ENCODE data around the gene TNFRSF14.

Gene TNFRSF14

DNA sequence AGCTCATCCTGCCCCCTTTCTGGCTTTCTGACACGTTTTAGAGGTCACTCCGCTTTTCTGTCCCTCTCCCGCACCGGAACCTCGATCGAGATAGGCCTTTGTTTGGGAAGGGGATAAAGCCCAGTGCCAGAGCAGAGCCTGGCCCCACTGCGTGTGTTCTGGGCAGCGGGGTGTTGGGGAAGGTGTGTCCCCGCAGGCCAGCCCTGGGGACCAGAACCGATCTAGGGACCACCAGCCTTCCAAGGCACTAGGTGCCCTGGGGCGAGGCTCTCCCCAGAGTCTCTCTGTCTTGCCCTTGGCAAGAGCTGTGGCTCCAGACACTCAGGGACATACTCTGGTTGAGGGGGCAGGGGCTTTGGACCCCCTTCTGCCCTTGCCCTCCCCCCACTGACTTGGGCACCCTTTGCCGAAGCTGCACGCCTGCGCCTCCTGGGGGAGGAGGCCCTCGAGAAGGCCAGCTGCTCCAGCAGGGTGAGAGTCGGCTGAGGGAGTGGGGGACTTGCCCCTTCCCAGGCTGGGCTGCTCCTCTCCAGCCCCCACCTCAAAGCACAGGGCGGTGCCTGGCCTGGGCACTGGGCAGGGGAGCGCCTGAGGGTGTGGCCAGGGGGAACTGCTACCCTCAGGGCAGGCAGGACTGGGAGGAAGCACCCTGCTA lies 46.8 kb downstream of the TNFRSF14 start:
- no peak for DNase-seq (ENCODE audit: low read depth)

DNA sequence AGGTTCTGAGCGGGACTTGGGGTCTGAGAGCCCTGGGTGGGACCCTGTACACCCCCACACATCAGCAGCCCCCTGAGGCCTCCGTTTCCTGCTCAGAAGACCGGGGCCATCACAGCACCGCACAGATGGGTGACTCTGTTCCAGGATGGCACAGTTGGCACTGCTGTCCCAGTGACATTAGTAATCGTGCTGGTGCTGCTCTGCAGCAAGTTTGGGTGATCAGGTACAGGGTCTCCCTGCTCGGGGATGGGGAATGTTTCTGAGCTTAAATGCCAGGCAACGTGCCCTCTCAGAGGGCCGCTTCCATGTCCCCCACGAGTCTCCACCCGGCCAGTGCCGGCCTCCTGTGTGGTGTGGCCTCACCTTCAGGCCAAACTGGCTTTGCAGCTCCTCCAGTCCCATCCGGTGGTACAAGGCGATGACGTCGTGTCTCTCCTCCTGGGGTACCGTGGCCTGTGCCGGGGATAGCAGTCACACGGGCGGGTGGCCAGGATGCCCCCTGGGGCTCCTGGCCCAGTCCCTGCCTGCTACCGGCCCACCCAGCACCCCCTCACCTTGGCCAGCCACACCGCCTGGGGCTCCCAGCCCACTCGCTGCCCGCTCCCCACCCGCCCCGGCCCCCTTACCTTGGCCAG lies 47.5 kb downstream of the TNFRSF14 start:
- no peak for DNase-seq (ENCODE audit: low read depth)

DNA sequence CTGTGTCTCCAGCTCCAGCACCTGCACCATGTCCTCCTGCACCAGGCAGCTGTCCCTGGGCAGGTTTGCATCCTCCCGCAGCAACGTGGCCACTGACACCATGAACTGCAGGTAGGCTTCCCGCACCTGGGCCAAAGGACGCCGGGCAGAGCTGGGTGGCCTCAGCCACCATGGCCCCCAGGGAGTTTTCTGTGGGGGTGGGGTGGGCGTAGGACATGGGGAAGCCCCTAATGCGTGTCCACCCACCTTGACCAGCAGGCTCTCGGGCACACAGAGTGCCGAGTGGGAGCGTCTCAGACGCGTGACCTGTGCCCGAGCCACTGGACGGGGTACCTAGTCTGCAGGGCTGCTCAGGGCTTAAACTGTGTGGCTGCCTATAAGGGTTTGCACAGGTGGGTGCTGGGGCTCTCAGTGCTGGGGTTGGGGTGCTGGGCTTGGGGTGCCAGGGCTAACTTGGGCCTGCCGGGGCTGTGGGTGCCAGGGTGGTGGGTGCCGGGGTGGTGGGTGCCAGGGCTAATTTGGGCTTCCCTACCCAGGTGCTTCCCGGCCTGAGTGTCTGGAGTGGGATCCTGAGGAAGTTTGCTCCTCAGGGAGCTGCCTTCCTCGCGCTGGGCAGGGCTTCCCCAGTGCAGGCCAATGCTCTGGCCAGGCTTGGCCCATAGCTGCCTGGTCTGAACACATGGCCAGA lies 48.1 kb downstream of the TNFRSF14 start:
- no peak for DNase-seq (ENCODE audit: low read depth)

DNA sequence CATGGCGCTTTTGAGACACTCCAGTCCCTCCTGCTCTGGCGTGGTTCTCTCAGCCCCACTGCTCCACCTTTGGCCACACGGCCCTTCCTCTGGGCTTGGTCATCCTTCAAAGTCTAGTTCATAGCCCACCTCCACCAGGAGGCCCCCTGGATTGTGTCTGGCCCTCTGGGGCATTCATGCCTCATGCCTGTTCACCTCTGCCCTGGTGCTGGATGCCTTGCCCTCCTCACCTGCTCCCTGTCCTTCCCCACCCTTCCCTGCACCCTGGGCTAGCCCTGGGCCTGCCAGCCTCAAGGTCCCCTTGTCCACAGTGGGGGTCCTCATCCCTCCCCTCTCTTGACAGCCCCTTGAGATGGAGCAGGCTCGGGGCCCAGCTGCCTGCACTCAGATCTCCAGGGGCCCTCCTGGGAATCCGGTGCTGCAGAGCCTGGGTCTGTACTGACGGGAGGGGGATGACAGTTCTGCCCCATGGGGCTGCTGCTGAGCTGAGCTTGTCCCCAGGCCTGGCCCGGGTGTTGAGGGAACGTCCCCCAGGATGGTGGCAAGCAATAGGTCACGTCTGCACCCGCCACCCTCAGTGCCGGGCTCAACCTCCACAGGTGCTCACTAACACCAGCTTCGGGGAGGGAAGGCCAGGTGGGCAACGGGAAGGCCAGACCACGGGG lies 48.8 kb downstream of the TNFRSF14 start:
- DNase-seq (ENCODE audit: low read depth) = no peak

DNA sequence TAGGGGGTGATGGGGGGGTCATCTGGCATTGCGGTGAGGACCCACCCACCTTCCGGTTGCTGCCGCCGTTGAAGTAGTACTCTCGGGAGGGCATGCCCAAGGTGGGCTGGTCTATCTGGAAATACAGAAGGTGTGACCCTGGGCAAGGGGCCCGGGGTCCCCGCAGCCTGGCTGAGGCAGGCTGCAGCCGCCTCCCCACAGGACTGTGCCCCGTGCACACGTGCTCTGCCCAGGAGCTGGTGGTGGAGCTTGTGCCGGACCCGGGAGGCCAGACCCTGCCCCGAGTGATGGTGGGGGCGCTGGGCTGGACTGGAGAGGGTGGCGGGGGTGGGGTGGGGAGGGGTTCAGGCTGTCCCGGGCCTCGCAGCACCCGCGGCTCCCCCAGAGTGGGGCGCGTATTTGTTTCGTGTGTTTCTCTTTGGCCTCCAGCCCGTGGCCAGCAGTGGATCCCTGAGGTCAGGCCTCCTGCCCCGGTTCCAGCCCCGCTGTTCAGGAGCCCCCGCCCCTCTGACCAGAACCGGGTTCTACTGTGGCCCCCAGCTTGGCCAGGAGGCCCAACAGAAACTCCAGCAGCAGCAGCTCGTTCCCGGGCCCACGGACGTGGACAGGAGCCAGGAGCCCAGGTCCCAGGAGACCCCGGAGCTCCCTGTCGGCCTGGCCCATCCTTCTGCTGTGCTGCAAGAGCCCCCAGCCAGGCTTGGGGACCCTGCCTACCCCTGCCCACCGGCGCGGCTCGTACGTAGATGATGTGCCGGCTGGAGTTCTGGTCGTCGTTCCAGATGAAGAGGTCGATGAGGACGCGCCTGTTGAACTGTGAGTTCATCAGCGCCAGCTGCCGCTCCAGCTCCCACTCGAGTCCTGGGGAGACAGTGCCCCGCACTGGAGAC lies 49.6 kb downstream of the TNFRSF14 start:
- DNase-seq (ENCODE audit: low read depth) = no peak

DNA sequence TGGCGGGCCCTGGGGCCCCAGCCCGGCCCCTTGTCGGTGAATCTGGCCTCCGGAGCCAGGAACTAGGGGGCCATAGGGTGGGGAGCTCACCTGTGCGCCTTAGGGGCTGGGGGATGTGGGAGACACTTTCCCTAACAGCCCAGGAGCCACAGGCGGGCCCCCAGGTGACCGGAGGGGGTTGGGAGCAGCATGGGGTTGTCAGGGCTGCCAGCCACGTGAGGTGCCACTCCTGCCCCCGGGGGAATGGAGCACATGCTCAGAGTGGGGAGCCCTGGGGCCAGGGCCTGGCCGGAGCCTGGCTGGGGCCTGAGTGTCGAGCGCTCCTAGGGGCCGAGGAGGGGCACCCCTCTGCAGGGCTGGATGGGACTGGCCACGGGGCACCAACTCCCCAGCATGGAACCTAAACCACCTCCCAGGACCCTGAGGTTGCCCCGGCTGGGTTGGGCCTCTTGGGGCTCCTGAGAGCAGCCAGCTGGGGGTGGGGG lies 50.3 kb downstream of the TNFRSF14 start:
- DNase-seq (ENCODE audit: low read depth) = no peak

DNA sequence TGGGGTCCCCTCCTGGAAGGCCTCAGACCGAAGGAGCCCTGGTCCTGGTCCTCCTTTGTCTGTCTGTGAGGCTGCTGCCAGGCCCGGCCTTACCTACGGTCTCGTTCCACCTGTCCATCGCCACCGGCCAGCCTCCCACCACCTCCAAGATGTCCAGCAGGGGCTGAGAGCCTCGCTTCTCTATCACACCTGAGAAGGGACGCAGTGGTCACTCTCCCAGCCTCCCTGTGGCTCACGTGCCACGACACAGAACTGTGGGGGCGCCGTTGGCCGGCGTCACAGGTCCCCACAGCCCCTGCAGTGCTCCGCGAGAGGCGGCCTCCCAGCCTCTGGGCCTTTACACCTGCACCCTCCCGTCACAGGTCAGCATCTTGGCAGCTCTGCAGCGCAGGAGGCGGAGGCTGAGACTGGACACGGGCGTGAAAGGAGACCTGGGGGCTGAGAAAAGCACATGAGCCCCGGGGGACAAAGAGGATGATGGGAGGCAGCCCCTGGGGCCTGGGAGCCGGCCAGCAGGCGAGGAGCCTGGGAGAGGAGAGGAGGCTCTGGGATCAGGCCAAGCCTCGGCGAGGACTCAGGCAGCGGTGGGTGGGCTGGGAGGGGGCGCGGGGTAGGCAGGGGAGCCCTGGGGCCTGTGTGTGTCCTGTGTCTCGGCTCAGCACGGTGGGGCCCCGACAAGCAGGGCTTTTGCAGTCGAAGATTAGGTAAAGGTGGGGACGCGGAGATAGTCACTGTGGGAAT lies 50.9 kb downstream of the TNFRSF14 start:
- no peak for DNase-seq (ENCODE audit: low read depth)

DNA sequence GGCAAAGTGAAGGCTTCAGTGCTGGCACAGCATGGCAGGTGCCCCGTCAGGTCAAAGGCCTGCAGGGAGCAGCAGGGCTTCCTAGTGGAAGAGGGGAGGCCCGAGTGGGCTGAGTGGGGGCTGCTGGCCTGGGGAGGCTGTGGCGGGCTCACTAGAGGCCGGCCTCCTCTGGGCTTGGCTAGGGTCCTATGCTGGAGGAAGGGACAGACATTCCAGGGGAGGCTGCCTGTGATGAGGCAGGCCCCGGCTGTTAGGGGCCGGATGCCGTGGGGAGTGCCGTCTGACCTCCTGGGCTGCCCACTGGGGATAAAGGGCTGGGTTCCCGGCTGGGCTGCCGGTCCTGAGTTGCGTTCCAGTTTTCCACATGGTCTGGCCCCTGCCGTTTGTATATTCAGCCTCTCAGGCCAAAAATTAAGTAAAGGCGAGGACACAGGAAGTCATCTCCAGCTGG lies 51.5 kb downstream of the TNFRSF14 start:
- no peak for DNase-seq (ENCODE audit: low read depth)

DNA sequence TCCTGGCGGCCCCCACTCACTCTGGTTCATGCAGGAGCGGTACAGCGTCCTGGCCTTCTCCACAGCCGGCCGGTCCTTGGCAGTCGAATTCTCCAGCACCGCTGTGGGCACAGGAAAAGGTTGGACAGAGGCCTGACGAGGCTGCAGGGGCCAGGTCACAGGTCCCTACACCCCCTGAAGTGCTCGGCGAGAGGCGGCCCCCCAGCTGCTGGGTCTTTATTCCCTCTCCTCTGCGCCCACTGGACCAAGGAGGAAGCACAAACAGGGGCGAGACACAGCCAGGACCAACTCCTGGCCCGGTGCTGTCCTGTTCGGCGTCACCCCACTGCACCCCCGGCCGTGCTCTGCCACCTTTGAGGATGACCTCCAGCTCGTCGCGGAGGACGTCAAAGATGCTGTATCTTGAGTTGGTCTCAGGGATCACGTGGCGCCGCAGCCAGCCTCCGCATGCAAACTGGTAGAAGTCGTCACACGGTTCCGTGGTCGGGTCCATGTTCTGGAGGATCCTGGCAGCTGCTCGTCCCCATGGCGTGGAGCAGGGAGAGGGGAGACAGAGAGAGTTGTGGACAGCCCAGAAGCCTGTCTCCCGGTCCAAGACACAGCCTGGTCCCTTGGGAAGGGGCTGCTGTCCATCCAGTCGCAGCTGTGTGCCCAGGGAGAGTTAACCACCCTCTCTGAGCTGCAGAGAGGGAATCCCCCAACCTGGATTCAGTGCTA lies 53.3 kb downstream of the TNFRSF14 start:
- no peak for DNase-seq (ENCODE audit: low read depth)

DNA sequence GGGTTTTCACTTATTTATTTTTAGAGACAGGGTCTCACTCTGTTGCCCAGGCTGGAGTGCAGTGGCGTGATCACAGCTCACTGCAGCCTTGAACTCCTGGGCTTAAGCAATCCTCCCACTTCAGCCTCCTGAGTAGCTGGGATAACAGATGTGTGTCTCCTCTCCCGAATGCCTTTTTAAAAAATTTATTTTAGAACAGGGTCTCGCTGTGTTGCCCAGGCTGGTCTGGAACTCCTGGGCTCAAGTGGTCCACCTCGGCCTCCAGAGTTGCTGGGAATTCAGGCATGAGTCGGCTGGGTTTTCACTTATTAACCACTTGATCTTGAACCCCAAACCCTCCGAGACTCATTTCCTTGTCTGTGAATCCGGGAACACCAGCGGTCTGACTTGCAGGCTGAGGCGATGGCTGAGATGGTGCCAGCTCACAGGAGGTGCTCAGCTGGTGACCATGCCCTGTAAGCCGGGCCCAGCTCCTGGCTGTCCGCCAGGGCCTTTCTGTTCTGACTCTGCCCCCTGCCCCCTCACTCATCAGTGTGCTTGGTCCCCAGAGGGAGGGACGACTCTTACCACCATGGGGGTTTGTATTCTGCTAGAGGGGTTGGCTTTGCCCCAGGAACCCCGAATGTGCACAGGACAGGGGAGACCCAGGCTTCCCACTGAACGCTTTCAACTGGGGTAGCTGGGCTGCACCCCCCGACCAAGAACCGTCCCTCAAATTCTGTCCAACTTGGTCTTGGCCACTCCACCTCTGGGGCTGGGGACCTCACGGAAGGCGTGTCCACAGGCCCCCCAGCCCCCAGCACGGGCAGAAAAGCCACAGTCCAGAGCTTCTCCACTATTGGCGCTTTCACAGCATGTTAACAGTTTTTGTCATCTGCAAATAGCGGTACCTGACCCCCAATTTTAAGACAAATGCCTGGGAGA lies 54.1 kb downstream of the TNFRSF14 start:
- DNase-seq (ENCODE audit: low read depth) = no peak

DNA sequence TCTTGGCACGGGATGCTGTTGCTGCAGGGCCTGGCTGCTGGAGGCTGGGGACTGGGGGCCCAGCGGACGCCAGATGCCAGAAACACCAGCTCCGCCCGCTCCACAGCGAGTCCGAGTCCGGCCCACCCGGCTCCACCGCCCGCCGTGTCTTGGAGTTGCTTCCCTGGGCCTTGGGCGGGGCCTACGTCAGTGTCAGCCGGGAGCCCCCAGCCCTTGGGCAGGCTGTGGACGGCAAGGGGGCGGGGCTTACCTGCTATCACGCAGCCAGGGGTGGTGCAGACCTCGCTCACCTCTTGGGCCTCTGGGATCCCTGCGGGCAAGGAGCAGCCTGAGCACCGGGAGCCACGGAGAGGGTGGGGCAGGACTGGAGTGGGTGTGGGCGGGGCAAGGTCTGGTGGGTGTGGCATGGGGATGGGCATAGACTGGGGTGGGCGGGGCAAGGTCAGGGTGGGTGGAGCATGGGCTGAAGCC lies 54.9 kb downstream of the TNFRSF14 start:
- DNase-seq (ENCODE audit: low read depth) = no peak

DNA sequence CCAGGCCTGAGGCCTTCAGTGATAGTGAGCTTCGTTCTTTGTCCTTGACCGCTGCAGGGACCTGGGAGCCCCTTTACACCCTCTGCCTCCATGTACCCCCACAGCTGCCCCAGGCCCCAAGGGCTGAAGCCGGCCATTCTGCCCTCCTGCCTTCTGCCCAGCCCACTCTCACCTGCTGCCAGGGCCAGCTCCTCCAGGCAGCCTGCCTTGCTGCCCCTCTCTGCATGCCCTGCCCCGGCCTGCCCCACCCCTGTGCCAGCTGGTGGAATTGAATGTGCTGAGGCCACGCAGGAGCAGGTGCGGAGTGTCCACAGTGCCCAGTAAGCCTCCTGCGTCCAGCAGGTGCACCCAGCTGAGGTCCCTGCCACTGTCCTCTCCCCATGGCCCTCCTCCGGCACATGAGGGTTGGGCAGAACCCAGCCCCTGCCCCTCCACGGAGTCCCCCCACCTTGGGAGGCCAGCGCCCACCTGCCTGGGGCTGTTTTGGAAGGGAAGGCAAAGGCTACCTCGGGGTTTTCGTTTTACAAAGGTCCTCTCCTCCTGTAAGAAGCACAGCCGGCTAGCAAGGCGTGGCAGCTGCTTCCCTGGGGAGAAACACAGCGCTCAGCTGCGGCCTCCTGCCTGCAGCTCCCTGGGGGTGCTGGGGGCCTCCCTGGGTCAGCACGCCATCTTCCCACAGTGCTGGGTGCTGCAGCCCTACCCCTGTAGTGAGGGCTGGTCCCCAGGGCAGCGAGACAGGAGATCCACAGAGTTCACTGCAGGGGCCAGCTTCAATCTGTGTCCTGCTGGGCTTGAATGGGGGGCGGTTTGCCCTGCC lies 55.7 kb downstream of the TNFRSF14 start:
- no peak for DNase-seq (ENCODE audit: low read depth)

DNA sequence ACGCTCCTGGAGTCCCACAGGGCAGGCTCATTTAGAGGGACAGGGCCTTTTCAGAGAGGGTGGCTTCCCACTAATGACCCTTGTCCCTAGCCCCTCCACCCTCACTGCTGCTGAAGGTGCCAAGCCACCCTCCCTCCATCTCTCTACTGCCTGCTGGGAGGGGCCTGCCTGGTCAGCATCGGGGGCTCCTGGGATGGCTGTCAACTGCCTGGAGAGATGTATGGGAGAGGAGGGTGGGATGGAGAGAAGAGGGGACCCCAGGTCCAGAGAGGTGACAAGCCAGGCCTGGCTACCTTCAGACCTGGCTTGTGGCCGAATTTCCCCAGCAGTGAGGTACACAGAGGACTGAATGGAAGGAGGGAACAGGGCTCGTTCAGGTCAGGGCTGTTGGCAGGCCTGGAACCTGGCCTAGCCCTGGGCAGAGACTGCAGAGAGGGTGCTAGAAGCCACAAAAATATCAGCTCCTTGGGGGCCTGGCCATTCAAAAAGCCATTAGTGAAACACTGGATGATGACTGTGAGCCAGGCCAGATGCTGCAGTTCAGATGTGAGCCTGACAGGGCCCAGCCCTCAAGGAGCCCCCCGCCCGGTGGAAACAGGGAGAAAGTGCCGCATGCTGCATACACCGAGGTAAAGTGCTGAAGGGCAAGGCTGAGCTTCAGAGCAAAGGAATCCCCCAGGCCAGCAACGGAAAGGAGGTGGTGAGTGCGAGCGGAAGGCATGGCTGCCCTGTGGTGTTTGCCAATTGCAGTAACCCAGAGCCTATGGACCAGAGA lies 56.6 kb downstream of the TNFRSF14 start:
- DNase-seq (ENCODE audit: low read depth) = no peak
